Measurements from ENCODE around the gene LRP1-AS.
"Not testable (repeated sequence)": the region's sequence is repeated elsewhere in the genome, so short reads cannot be mapped to it uniquely, and the experiment has no call there.

DNA sequence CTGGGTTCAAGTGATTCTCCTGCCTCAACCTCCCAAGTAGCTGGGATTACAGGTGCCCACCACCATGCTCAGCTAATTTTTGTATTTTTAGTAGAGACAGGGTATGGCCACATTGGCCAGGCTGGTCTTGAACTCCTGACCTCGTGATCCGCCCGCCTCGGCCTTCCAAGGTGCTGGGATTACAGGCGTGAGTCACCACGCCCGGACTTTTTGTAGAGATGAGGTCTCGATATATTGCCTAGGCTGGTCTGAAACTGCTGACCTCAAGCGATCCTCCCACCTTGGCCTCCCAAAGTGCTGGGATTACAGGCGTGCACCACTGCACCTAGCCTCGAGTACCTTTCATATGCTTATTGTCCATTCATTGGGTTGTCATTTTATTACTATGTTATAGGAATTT, 26.7 kb downstream of the LRP1-AS start:
- TF ChIP-seq, protein P1, sequence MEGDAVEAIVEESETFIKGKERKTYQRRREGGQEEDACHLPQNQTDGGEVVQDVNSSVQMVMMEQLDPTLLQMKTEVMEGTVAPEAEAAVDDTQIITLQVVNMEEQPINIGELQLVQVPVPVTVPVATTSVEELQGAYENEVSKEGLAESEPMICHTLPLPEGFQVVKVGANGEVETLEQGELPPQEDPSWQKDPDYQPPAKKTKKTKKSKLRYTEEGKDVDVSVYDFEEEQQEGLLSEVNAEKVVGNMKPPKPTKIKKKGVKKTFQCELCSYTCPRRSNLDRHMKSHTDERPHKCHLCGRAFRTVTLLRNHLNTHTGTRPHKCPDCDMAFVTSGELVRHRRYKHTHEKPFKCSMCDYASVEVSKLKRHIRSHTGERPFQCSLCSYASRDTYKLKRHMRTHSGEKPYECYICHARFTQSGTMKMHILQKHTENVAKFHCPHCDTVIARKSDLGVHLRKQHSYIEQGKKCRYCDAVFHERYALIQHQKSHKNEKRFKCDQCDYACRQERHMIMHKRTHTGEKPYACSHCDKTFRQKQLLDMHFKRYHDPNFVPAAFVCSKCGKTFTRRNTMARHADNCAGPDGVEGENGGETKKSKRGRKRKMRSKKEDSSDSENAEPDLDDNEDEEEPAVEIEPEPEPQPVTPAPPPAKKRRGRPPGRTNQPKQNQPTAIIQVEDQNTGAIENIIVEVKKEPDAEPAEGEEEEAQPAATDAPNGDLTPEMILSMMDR (IDR thresholded peaks at IDR 0.05): not testable (repeated sequence)
- not testable (repeated sequence) for TF ChIP-seq POLR2AphosphoS5 (IDR thresholded peaks at IDR 0.05; ENCODE audit: insufficient read depth in 1 of 2, low read depth in 1 of 2); POLR2A (IDR thresholded peaks at IDR 0.05)

Data from vagina (tissue), 2 donors.